GM12801 (cell line): ENCODE measurements around the gene ABCC3.

Experiments used
- CTCF ChIP-seq: IDR thresholded peaks from one replicate; pipeline ENCODE4 v1.5.1; 2011; ENCODE audit warnings: control low read depth; ENCODE audit not compliant: insufficient read length; ENCODE audit errors: extremely low read depth

ABCC3 gene

GRCh38 chr17:50719924-50720794, 85.5 kb downstream of the ABCC3 start:
- no peak for TF ChIP-seq CTCF

- TF ChIP-seq CTCF: no peak
Measured at GRCh38 chr17:50721194-50722010, 86.7 kb downstream of the ABCC3 start.

GRCh38 chr17:50722746-50723145, 88.1 kb downstream of the ABCC3 start:
- TF ChIP-seq CTCF: no peak

- no peak for TF ChIP-seq CTCF
Measured at GRCh38 chr17:50725769-50726655, 91.3 kb downstream of the ABCC3 start.

GRCh38 chr17:50728112-50728429, 93.4 kb downstream of the ABCC3 start:
- TF ChIP-seq CTCF: no peak

- no peak for TF ChIP-seq CTCF
Measured at GRCh38 chr17:50728881-50729765, 94.4 kb downstream of the ABCC3 start.
